GM12874 (cell line): ENCODE measurements around the gene IL26.

Experiments used
- TF ChIP-seq, protein P1 (sequence below): IDR thresholded peaks from 2 replicates; pipeline ENCODE4 v1.5.1; 2011; ENCODE audit warnings: low read depth, mild to moderate bottlenecking, control low read depth, low read length, moderate library complexity; ENCODE audit not compliant: insufficient read depth

IL26 gene

DNA sequence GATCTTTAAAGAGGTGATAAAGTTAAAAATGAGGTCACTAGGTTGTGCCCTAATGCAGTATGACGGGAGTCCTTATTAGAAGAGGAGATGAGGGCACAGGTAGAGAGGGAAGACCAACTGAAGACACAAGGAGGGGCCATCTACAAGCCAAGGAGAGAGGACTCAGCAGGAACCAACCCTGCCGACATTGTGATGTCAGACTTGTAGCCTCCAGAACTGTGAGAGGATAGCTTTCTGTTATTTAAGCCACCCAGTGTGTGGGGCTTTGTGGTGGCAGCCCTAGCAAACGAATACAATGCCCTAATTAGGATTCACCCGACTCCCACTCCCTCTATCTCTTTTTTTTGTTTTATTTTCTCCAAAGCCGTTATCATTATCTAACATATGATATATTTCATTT lies 7.9 kb upstream of the IL26 start:
- TF ChIP-seq, protein P1, sequence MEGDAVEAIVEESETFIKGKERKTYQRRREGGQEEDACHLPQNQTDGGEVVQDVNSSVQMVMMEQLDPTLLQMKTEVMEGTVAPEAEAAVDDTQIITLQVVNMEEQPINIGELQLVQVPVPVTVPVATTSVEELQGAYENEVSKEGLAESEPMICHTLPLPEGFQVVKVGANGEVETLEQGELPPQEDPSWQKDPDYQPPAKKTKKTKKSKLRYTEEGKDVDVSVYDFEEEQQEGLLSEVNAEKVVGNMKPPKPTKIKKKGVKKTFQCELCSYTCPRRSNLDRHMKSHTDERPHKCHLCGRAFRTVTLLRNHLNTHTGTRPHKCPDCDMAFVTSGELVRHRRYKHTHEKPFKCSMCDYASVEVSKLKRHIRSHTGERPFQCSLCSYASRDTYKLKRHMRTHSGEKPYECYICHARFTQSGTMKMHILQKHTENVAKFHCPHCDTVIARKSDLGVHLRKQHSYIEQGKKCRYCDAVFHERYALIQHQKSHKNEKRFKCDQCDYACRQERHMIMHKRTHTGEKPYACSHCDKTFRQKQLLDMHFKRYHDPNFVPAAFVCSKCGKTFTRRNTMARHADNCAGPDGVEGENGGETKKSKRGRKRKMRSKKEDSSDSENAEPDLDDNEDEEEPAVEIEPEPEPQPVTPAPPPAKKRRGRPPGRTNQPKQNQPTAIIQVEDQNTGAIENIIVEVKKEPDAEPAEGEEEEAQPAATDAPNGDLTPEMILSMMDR, result no peak

DNA sequence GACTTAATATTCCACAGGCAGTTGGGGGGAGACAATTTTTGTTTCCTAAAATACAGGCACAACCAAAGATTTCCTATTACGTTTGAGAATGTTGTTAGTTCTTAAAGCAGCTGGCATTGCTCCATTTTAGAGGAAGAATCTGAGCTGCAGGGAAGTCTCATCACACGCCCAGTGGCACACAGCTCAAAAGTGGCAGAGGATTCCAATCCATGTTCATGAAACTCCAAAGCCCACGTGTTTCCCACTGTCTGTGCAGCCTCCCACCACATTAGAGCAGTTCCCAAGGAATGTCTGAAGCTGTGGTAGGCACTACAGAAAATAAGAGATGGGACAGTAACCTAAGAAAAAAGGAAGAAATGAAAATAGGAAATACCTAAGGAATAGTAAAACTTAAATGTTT lies 6.1 kb upstream of the IL26 start:
- TF ChIP-seq, protein P1, result no peak

DNA sequence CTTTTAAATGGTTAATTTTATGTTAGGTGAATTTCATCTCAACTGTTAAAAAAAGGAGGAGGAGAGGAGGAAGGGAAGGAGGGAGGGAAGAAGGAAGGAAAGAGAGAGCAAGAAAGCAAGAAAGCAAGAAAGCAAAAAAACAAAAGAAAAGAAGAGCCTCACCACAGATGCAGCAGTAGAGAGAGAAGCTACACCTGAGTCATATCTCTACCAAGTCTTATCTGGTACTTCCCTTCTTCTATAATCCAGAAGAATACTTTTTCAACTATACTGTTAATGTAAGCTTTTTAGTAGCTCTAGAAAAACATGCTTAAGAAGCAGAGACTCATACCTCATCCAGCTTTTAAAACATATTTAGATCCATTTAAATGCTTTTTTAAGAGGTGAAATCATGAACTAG lies 5.6 kb upstream of the IL26 start:
- TF ChIP-seq, protein P1, result no peak

DNA sequence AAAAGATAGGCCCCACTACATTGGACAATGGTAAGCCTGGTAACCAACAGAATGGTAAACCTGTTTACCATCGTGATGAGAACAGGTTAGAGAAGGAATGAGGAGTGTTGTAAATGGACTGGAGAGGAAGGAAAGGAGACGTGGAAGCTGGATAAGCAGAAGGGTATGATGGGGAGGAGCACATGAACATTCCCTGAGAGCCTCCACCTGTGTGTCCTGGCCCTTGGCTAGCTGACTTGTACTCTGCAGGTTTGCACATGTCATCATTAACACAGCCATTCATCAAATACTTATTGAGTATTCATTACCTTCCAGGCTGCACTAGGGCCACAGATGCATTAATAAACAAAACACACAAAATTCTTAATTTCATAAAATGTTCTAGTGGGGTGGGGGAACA lies 4.3 kb upstream of the IL26 start:
- TF ChIP-seq, protein P1, result no peak

DNA sequence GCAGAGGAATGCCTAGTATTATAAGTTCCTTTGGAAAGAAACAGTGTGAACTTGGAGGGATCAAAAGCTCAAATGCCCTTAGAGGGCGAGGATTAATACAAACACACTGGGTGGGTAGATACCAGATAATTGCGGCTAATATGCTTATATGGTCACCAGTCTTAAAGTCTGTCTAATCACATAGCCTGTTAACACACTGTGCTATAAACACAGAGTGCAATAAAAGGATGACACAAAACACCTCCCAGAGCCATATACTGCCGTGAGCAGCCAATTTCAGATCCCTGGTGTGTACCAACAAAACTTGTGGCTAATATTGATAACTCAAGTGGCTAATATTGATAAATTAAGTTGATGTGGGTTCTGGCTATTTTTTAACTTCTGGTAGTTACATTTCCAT lies 1.7 kb upstream of the IL26 start:
- TF ChIP-seq, protein P1, result no peak

DNA sequence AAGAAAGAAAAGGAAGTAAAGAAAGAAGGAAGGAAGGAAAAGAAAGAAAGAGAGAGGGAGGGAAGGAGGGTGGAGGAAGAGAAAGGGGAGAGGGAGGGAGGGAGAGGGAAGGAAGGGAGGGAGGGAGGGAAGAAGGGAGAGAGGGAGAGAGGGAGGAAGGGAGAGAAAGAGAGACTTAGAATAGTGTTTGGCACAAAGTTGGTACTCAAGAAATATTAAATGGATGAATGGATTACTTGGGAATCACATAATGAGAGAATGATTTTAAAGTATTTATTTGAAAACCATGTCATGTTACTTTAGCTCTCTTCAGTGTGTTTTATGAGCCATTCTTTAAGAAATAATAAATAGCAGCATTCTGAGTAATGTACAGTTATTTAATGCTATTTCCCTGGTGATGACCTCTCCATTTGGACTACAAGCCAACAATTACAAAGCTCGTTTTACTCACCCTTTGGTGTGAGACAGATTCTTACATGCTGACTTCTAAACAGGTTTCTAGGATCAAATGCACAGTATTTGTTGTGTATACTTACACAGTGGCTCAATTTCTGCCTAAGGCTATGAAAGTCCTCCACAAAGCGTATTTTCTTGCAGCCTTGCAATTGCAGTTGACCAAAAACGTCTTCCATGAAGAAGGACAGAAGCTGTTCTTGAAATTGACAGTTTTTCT lies 861 bp downstream of the IL26 start:
- TF ChIP-seq, protein P1, result no peak

DNA sequence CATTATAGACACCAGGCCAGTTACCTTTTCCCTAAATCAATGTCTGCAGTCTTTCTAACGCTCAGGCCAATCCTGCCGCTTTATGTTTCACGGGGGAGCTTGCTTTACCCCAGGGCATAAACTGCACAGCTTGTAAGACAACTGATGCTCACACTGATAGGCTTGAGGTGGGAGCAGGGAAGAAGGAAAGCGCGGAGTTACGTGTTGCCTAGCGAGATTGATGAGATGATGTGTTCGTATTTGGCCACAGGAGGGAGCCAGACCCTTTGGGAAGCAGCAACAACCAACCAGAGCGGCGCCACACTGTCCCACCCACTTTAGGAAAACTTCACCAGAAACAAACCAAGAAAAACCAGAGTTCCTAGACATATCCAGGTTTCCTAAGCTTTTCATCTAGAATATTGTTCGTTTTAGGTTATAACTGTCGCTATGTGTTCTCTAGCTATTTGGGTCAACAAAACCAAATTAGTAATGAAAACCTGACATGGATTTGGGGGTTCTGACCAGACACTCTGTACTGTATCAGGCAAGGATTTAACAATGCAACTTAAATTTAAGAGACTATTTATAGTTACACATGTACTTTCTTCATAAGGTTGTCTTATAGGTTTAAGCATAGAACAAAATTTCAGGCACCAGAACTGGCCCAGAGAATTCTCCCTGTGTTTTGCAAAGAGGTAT lies 2.4 kb downstream of the IL26 start:
- TF ChIP-seq, protein P1, result peak; percentile 82
